HepG2 (cell line): ENCODE results near the gene IGIP. TPM values are rescaled to one million over a fixed set of nuclear protein-coding genes. Genes with fewer than 3 reads are reported as not detected.

ENCODE experiments used
- AGO2 ChIP-seq: fragments of 200-400 bp; formaldehyde crosslinking; optimal IDR thresholded peaks from 2 replicates; pipeline ENCODE3; 2017; ENCODE audit warnings: mild to moderate bottlenecking, low read depth, low read length, moderate library complexity
- AHR ChIP-seq: IDR thresholded peaks from 2 replicates; pipeline ENCODE4 v1.6.1; 2018; ENCODE audit warnings: missing genetic modification reagents, missing compliant biosample characterization
- CBX1 ChIP-seq: IDR thresholded peaks from one replicate; pipeline ENCODE4 v1.6.1; 2016; ENCODE audit warnings: antibody characterized with exemption, low read depth
- NCOA5 ChIP-seq: sonication (generic); formaldehyde crosslinking; IDR thresholded peaks from 2 replicates; pipeline ENCODE4 v1.4.0; 2020; ENCODE audit warnings: missing genetic modification reagents
- NCOR1 ChIP-seq: fragments of 200-600 bp; sonication (generic); IDR thresholded peaks from 2 replicates; pipeline ENCODE4 v1.7.0; 2017; ENCODE audit warnings: antibody characterized with exemption, low read length, borderline replicate concordance
- TERF1 ChIP-seq: sonication (generic); formaldehyde crosslinking; IDR thresholded peaks from 2 replicates; pipeline ENCODE4 v1.8.0; 2022; ENCODE audit warnings: mild to moderate bottlenecking, missing genetic modification reagents, moderate library complexity
- TFE3 ChIP-seq: IDR thresholded peaks from 2 replicates; pipeline ENCODE4 v1.6.1; 2016
- ZBTB40 ChIP-seq, 2 experiments: fragments of 450-650 bp in 1 of 2; sonication (generic) in 1 of 2; formaldehyde crosslinking in 1 of 2; IDR thresholded peaks; 2 replicates each; pipeline versions ENCODE4 v1.6.1 to v1.8.0; 2016 to 2022; ENCODE audit warnings: antibody characterized with exemption in 1 of 2, mild to moderate bottlenecking in 1 of 2, missing genetic modification reagents in 1 of 2
- ZNF224 ChIP-seq: sonication (generic); formaldehyde crosslinking; IDR thresholded peaks from 2 replicates; pipeline ENCODE4 v1.5.0; 2020; ENCODE audit warnings: mild to moderate bottlenecking, missing genetic modification reagents
- ZNF276 ChIP-seq: sonication (generic); formaldehyde crosslinking; IDR thresholded peaks from 2 replicates; pipeline ENCODE4 v1.4.0; 2020; ENCODE audit warnings: mild to moderate bottlenecking, low read depth, missing genetic modification reagents
- polyA plus RNA-seq, 8 experiments: library from polyadenylated mRNA; depleted of rRNA in 3 of 8; stranded (reverse) in 7 of 8; unstranded in 1 of 8; fragments of >200 nt; fragmentation: Illumina TruSeq in 4 of 8; extraction: Trizol in 4 of 8; gene quantifications; 2 replicates each; pipeline versions ENCODE4 v1.2.1 to v1.2.3, GENCODE V29; 2011 to 2016; ENCODE audit warnings: low read depth in 4 of 8, missing spikeins in 1 of 8, mixed read lengths in 1 of 8; ENCODE audit not compliant: insufficient read depth in 1 of 8
- total RNA-seq, 5 experiments: library from RNA; depleted of rRNA; stranded (reverse); fragments of >200 nt; fragmentation: Illumina TruSeq; extraction: Trizol; gene quantifications; 2 replicates each; pipeline ENCODE4 v1.2.3, GENCODE V29; 2016; ENCODE audit warnings: low read depth in 1 of 5

IGIP gene
- total and polyA plus RNA-seq, 2 of the 13 experiments (the other 11 are each of a cell fraction or from before 2014, with no cell fraction given): 1.7 to 2.1 TPM

GRCh38 chr5:140157032-140157781 is 31.5 kb downstream of the IGIP start (continued):
- TF ChIP-seq ZBTB40 (IDR thresholded peaks at IDR 0.05) (no peak), ZBTB40 (CRISPR knock-in tag; IDR thresholded peaks at IDR 0.05) (no peak), ZNF224 (CRISPR knock-in tag) (no peak), CBX1 (no peak), AGO2 (peak; percentile 27), AHR (no peak), TERF1 (no peak), ZNF276 (peak; percentile 55; the same call in 1 of the 2 replicates), TFE3 (CRISPR knock-in tag) (peak; percentile 57; the same call in 1 of the 2 replicates), NCOA5 (CRISPR knock-in tag) (no peak), NCOR1 (no peak)
